Glomerular visceral epithelial cell (primary cell): ENCODE results near the gene ALDH5A1.
A peak's percentile ranks its signal among the peaks of the same experiment; 100 is the strongest.

Experiments
- DNase-seq: peaks from one replicate; pipeline ENCODE4 v3.0.0-alpha.2; 2016; ENCODE audit errors: extremely low spot score

The ALDH5A1 gene

GRCh38 chr6:24494821-24495795, at the start of gene ALDH5A1:
Gene ALDH5A1, plus strand, starts transcription at chr6:24494969. Its CDS starts 28 bp downstream, at chr6:24494997.
- peak; percentile 53 for DNase-seq

DNA sequence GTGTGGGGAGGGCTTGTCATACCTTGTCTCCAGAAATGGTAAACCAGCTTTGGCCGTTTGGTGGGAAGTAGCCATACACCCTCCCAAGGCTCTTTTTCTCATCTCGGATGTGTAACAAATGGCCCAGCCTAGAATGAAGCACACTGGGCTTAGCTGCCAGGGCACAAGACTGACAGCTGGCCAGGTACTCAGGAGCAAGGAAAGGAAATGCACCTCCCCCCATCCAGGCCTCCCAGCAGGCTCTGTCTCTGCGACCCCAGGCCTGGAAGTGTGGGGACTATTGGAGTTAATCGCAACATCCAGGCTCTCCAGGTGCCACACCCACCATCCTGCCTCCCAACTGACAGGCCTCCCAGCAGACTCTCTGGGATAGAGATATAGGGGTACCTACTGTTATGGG, 49.1 kb upstream of the ALDH5A1 start:
- no peak for DNase-seq

- no peak for DNase-seq
These were observed 48.1 kb upstream of the ALDH5A1 start for GRCh38 chr6:24446670-24447069.

DNA sequence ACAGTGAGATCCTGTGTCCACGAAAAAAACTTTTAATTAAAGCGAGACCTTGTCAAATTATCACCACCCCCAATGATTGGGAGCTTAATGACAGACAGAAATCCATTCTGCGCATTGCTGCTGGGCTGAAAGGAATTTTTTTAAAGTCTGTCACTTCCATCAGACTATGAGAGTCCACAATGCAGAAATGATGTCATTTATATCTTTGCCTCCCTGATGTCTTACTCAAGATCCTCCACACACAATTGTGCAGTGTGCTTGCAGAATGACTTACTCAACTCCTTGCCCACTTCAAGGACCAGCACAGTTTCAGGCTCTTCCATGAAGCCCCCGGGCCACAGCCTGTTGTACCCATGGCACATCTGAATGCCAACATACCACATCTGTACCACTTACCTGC, 46.4 kb upstream of the ALDH5A1 start:
- no peak for DNase-seq

- DNase-seq = no peak
These were observed 45.8 kb upstream of the ALDH5A1 start for GRCh38 chr6:24448828-24449525.

DNA sequence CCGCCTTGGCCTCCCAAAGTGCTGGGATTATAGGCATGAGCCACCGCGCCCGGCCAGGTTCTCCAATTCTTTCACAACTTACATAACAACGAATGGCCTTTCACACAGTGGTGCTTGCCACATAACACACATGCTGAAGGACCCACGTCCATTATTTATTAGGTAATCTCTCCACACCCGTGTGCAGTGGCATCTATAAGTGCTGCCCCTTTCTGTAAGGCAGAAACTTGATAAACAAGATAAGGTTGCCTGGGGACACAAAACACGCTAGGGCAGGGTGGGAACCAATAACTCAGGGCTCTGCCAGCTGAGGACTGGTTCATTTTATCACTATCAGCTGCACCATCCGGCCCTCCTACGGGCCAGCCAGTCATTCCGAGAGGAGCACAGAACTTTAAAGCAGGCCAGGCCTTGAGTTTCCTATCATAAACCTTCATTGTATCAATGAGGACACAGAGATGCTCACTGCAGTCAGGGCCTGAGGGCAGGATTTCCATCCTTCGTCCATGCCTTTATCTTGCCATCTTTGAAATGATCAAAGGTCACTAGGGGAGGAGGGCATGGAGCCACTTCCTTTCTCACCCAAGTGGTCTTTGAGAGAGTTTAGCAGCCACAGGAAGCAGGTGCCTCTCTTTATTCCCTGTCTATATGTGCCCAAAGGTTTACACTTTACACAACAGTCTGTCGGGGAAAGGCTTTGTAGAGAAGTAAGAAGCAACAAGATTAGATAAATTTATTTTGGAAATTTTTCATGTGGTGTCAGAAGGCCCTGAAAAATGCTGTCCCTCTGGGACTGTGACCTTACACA, 43.0 kb upstream of the ALDH5A1 start:
- DNase-seq = no peak

DNA sequence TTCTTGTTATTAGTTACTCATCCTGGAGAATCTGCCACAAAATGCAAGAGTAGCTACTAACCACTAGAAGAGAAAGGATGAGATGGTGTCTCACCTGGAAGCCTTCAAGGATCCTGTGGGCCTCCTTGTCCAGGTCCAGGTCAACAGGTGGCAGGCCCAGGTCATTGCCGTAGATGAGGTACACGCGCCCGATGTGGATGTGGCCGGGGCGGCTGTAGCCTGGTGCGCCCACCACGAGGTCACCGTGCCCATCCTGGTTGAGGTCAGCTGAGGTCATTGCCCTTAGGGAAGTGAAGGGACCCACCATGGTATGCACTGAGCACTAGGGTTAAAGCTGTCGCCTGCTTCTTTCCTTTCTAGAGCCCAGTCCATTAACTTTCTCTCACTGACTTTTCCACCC, 40.8 kb upstream of the ALDH5A1 start:
- no peak for DNase-seq

- DNase-seq = no peak
These were observed 40.3 kb upstream of the ALDH5A1 start for GRCh38 chr6:24454452-24454851.

DNA sequence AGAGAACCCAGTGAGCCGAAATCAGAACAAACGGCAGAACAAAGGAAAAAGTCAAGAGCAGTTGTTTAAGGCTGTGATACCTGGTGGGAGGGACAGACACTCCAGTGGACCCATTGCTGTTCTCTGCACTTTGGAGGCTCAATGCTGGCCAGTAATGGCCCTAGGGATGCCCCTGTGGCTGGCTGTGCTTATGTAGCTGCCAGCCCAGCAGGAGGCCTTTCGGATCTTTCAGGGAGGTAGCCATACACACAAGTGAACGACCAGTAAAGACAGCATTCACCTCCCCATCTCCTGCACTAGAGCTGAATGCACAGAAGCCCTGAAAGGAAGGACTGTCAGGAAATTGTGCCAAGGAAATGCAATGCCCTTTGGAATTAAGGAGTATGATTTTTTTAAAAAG, 39.7 kb upstream of the ALDH5A1 start:
- DNase-seq = no peak

DNA sequence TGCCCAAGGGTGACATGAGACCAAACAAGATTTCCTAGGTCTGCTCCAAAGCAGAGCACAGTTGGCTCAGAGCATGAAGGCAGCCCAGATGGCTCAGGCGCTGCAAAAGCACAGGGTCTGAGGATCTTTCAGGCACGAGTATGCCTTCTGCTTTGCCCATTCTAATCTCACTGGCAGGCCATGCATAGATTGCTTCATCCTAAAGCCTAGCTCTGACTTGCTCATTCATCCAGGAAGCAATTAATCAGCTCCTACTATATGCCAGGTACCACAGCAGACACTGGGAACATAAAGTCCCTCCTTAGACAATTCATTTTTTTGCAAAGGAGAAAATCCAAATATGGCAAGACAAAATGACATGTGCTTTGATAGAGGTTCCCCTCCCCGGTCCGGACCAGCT, 36.6 kb upstream of the ALDH5A1 start:
- no peak for DNase-seq

DNA sequence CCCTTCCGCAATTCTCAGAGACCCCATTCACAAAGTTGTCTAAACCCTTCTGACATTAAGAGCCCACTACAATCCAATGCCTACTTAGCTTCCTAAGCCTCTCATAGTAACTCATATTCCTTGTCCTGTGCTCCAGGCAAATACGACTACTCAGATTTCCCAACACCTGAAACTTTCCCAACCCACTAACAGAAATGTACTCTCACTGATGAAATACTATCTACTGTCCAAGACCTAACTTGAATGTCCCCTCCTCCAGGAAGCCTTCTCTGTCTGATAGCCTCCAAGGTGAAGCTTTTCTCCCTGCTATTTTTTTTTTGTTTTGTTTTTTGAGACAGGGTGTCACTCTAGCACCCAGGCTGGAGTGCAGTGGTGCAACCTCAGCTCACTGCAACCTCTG, 35.8 kb upstream of the ALDH5A1 start:
- DNase-seq = no peak

- DNase-seq = no peak
These were observed 33.8 kb upstream of the ALDH5A1 start for GRCh38 chr6:24460966-24461365.

DNA sequence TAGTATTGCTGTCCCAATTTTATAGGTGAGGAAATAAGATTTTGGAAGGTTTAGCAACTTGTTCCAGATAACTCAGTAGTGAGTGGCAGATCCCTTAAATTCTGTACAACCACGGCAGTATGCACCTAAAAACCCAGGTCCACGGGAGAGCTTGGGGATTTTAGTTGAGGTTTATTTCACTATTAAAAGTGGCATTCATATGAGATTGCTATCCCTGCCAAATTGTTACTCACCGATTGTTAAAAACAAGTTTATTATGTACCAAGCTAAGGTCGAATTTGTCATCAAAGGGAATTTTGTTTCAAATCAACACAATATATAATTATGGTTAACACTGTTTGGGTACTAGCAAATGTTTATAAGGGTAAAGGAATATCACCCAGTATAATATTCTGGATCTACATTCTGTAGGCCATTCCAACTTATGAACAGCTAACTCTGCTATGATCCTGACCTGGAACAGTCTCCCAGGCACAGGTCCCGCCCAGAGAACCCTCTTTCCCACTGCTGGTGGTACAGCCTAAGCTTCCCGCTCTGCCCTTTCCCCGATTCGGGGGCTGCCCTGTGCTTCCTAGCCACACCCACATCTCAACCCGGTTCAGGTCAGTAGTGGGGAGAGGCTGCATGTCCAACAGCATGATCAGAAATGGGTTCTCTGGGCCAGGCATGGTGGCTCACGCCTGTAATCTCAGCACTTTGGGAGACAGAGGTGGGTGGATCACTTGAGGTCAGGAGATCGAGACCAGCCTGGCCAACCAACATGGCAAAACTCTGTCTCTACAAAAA, 30.3 kb upstream of the ALDH5A1 start:
- DNase-seq = no peak

DNA sequence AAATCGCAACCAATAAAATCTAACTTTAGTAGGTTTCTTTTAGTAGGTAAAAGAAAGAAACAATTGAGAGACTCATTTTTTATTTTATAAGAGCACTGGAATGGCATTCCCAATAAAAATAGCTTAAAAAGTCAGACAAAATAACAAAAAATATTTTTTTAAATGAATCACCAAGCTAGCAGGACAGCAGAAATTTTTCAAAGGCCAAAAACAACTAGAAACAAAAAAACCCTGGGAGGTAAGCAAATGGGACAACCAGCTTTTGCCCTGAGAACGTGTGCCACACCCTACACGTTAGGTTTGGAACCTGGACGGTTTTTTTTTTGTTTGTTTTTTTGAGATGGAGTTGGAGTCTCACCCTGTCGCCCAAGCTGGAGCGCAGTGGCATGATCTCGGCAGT, 25.0 kb upstream of the ALDH5A1 start:
- DNase-seq = no peak

DNA sequence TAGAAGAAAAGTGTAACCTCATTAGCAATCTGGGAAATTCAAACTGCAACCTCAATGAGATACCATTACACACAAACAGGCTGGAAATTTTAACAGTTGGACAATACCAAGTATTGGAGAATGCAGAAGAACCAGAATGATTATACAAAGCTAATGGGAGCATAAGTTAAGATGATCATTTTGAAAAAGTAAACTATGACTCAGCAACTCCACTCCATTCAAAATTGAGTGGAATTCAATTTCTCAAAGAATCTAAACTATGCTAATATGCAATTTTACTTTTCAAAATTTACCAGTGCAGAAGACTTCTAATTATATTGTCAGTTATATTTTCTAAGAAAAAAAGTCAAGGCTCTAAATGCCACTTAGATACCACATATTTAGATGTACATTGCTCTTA, 22.6 kb upstream of the ALDH5A1 start:
- no peak for DNase-seq

GRCh38 chr6:24476631-24477030, 18.1 kb upstream of the ALDH5A1 start:
- no peak for DNase-seq

DNA sequence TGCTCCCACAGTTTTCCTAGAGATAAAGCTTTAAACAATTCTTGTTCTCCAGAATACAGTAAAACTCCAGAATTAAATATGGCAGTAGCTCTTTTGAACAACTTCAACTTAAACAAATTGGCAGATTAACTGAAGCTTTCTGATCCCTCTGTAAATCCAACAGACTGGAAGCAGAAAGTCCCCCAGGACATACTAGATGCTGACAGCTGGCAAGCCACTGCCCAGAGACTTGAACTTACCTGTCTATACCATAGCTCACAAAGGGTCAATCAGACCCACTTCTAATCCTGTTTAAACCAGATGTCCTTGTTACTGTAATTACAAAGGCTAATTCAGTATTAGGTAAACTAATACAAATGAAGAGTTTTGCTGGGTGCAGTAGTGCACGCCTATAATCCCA, 17.7 kb upstream of the ALDH5A1 start:
- no peak for DNase-seq

- no peak for DNase-seq
These were observed 15.9 kb upstream of the ALDH5A1 start for GRCh38 chr6:24478903-24479302.

- DNase-seq = no peak
These were observed 14.1 kb upstream of the ALDH5A1 start for GRCh38 chr6:24480705-24481104.

DNA sequence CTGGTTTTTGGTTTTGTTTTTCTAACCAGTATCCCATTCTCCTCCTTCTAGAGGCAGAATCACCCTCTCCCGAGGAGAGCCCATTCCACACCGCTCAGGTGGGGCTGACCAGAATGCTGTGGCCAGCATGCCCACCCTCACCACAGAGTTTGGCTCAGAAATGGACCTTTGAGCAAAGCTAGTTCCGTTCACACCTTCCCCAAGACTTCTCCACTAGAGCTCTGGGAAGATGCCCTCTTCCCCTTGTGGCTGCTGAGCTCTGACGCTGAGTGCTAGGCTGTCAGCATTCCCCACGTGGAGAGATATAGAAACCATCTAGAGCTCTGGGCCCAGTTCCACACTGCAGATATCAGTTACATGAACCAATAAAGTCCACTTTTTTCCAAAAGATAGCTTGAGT, 13.3 kb upstream of the ALDH5A1 start:
- no peak for DNase-seq

- no peak for DNase-seq
These were observed 10.0 kb upstream of the ALDH5A1 start for GRCh38 chr6:24484657-24485323.
